SK-N-SH treated with all-trans-retinoic acid at 6 μM for 48 hours (cell line): Measurements from ENCODE around the gene DOCK4.

Experiments
- PATZ1 ChIP-seq: fragments of 250-450 bp; sonication (Bioruptor Pico); IDR thresholded peaks from 2 replicates; pipeline ENCODE4 v1.8.0; 2020; ENCODE audit warnings: mild to moderate bottlenecking, moderate library complexity, borderline replicate concordance
- RARB ChIP-seq: fragments of 250-450 bp; sonication (Bioruptor Pico); IDR thresholded peaks from 2 replicates; pipeline ENCODE4 v1.8.0; 2021; ENCODE audit warnings: mild to moderate bottlenecking, moderate library complexity
- ZFP30 ChIP-seq: fragments of 450-650 bp; formaldehyde crosslinking; IDR thresholded peaks from 2 replicates; pipeline ENCODE4 v1.5.0; 2022; ENCODE audit warnings: mild to moderate bottlenecking, moderate library complexity
- ZNF565 ChIP-seq: fragments of 450-650 bp; formaldehyde crosslinking; conservative IDR thresholded peaks from 2 replicates; pipeline ENCODE4 v1.5.0; 2020; ENCODE audit warnings: low read depth, mild to moderate bottlenecking, moderate library complexity
- ZNF8 ChIP-seq: fragments of 450-650 bp; formaldehyde crosslinking; IDR thresholded peaks from 2 replicates; pipeline ENCODE4 v1.5.0; 2020; ENCODE audit warnings: mild to moderate bottlenecking, moderate library complexity

DNA sequence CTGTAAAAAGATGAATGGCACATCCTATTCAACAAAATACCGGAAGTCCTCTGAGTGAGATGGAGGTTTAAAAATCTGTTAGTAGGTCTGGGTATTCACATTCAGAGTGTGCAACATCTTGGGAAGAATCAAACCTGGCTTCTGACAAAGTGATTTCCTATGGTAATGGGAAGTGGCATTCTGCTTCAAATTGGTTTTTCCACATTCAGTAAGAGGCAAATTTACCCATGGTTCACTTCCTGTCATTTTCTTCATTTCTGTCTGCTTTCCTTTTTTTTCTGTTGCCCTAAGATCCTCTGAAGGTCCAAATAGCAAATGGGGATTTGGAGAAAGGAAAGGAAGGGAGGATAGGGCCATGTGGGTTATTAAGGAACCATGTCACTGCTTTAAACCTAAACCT lies 218.3 kb downstream of the DOCK4 start:
- TF ChIP-seq RARB (CRISPR knock-in tag) (no peak), PATZ1 (no peak), ZNF565 (CRISPR knock-in tag) (no peak), ZNF8 (CRISPR knock-in tag) (no peak), ZFP30 (CRISPR knock-in tag) (no peak)
